ENCODE results near the gene FOXN4. TPM values are rescaled to one million over a fixed set of nuclear protein-coding genes. Genes with fewer than 3 reads are reported as not detected.

The FOXN4 gene
- 0.94 TPM for total RNA-seq

GRCh38 chr12:109308534-109309380 is at the start of gene FOXN4:
TSS of gene FOXN4 (minus strand) at chr12:109309284. CDS start at chr12:109308321, 963 bp downstream.

GRCh38 chr12:109347589-109347988 is 38.5 kb upstream of the FOXN4 start, which contains the start of gene MYO1H:
TSS of gene MYO1H (plus strand) at chr12:109347900. CDS start at chr12:109347961, 61 bp downstream.

Other genes starting within 250 kb of the FOXN4 start
- 21.6 TPM for gene ALKBH2, start 215.8 kb downstream of the FOXN4 start, total RNA-seq
- 25.4 TPM for gene UNG, start 211.7 kb downstream of the FOXN4 start, total RNA-seq
- 9.7 TPM for gene ACACB, start 192.7 kb downstream of the FOXN4 start, total RNA-seq
- 0.31 TPM for gene MYO1H, start 38.6 kb upstream of the FOXN4 start, total RNA-seq
- 67.6 TPM for gene KCTD10, start 168.0 kb upstream of the FOXN4 start, total RNA-seq
- gene UBE3B, start 168.3 kb upstream of the FOXN4 start, total RNA-seq: 44.4 TPM

All from parietal lobe (tissue), 1 donor.